CD8-positive, alpha-beta memory T cell (primary cell): ENCODE measurements around the gene QPRT. TPM values are rescaled to one million over a fixed set of nuclear protein-coding genes. Genes with fewer than 3 reads are reported as not detected.
"Not testable (repeated sequence)": the region's sequence is repeated elsewhere in the genome, so short reads cannot be mapped to it uniquely, and the experiment has no call there.

Experiments
- CTCF ChIA-PET: fragments of 350-600 bp; sonication (Branson Sonifier 250); formaldehyde crosslinking; loops from one replicate; lab custom pipeline; 2021; ENCODE audit warnings: antibody characterized with exemption; lab: Charles Lee
- POLR2A ChIA-PET: fragments of 350-600 bp; sonication (Branson Sonifier 250); formaldehyde crosslinking; loops from one replicate; lab custom pipeline; 2021; ENCODE audit warnings: antibody characterized with exemption; lab: Charles Lee
- DNase-seq, 5 donors: peaks; one replicate each; pipeline versions ENCODE4 v3.0.0 to v3.0.0-alpha.2; 2020 to 2022; ENCODE audit warnings: mixed read lengths in 1 of 5
- H3K27ac ChIP-seq: one replicate; pipeline ENCODE4 v1.7.0; 2013; ENCODE audit warnings: low read depth, mild to moderate bottlenecking, low read length, moderate library complexity
- H3K27me3 ChIP-seq: 2 replicates; pipeline ENCODE4 v1.7.0; 2013; ENCODE audit warnings: low read length, mild to moderate bottlenecking; ENCODE audit not compliant: insufficient read depth, poor library complexity, severe bottlenecking
- H3K36me3 ChIP-seq: 2 replicates; pipeline ENCODE4 v1.7.0; 2013; ENCODE audit warnings: mild to moderate bottlenecking, low read length, moderate library complexity; ENCODE audit not compliant: insufficient read depth
- H3K4me1 ChIP-seq: 2 replicates; pipeline ENCODE4 v1.7.0; 2013; ENCODE audit warnings: mild to moderate bottlenecking, low read length, moderate library complexity; ENCODE audit not compliant: insufficient read depth
- H3K4me3 ChIP-seq: 2 replicates; pipeline ENCODE4 v1.7.0; 2013; ENCODE audit warnings: mild to moderate bottlenecking, low read length
- H3K9me3 ChIP-seq: 2 replicates; pipeline ENCODE4 v1.7.0; 2013; ENCODE audit warnings: mild to moderate bottlenecking, low read length
- H3K27ac Mint-ChIP-seq, 8 donors: one replicate each; pipeline ENCODE4 v1.8.0; 2020 to 2021; ENCODE audit warnings: mixed read lengths in 8 of 8, mild to moderate bottlenecking in 6 of 8, inconsistent platforms in 3 of 8, moderate library complexity in 3 of 8
- H3K27me3 Mint-ChIP-seq, 2 donors: one replicate each; pipeline ENCODE4 v1.8.0; 2020 to 2021; ENCODE audit warnings: mixed read lengths in 2 of 2, mild to moderate bottlenecking in 1 of 2, moderate library complexity in 1 of 2
- H3K36me3 Mint-ChIP-seq, 3 donors: one replicate each; pipeline ENCODE4 v1.8.0; 2020 to 2021; ENCODE audit warnings: mixed read lengths in 3 of 3, inconsistent platforms in 1 of 3, mild to moderate bottlenecking in 1 of 3
- H3K4me1 Mint-ChIP-seq, 3 donors: one replicate each; pipeline ENCODE4 v1.8.0; 2020 to 2021; ENCODE audit warnings: mixed read lengths in 3 of 3, inconsistent platforms in 1 of 3, mild to moderate bottlenecking in 1 of 3
- H3K4me3 Mint-ChIP-seq, 7 donors: one replicate each; pipeline ENCODE4 v1.8.0; 2020 to 2021; ENCODE audit warnings: mixed read lengths in 7 of 7, mild to moderate bottlenecking in 6 of 7, moderate library complexity in 4 of 7, inconsistent platforms in 2 of 7
- H3K9me3 Mint-ChIP-seq, 5 donors: one replicate each; pipeline ENCODE4 v1.8.0; 2020 to 2022; ENCODE audit warnings: mixed read lengths in 5 of 5, mild to moderate bottlenecking in 3 of 5, moderate library complexity in 2 of 5, inconsistent platforms in 1 of 5
- polyA plus RNA-seq: library from polyadenylated mRNA; unstranded; fragments of 300-500 nt; fragmentation: Illumina TruSeq; gene quantifications from one replicate; pipeline ENCODE4 v1.2.3, GENCODE V29; 2021
- total RNA-seq, 2 experiments: library from RNA; stranded (reverse); gene quantifications; one replicate each; pipeline ENCODE4 v1.2.3, GENCODE V29; 2021

QPRT gene
- total and polyA plus RNA-seq, 3 experiments from 2014 or later = 0.74 to 3.5 (median 3.0) TPM

GRCh38 chr16:29737713-29738112, 58.7 kb downstream of the QPRT start:
- ChIA-PET CTCF (interaction anchor here (1.0 to 2.5 kb wide), 7 partner anchors 8 to 83 kb away, joined by 3 to 18 read pairs (median 7); partner anchors contain the start of gene KIF22), POLR2A (interaction anchor here (0.7 kb wide), 1 partner anchor 111 kb away, joined by 3 read pairs; no protein-coding TSS in a partner anchor)
- Histone ChIP-seq H3K36me3 (peaks cover 4% of the 10 kb centered on the region), H3K4me1 (peaks cover 70% of the 10 kb centered on the region), H3K4me3 (no peak overlapping the region), H3K9me3 (no peaks in the 10 kb centered on the region), H3K27me3 (no peaks in the 10 kb centered on the region), H3K27ac (no peak overlapping the region)
- Mint-ChIP-seq H3K36me3 (peaks cover 13 to 27% (median 14%) of the 10 kb centered on the region in 3 donors), H3K27me3 (no peaks in the 10 kb centered on the region), H3K9me3 (no peaks in the 10 kb centered on the region), H3K4me3 (peak overlapping the region; percentile 38 to 78 (median 68)), H3K4me1 (peaks cover 73 to 81% (median 78%) of the 10 kb centered on the region in 3 donors), H3K27ac (peak overlapping the region; percentile 89 to 98 (median 96))
- DNase-seq = no peak

GRCh38 chr16:29738514-29738913, 59.5 kb downstream of the QPRT start:
- Histone ChIP-seq H3K9me3 (no peaks in the 10 kb centered on the region), H3K27me3 (no peaks in the 10 kb centered on the region), H3K36me3 (peaks cover 10% of the 10 kb centered on the region), H3K4me3 (no peak overlapping the region), H3K4me1 (peaks cover 78% of the 10 kb centered on the region), H3K27ac (peak overlapping the region; percentile 21)
- CTCF ChIA-PET = interaction anchor here (0.6 to 2.5 kb wide), 20 partner anchors 8 to 267 kb away, joined by 3 to 18 read pairs (median 4); partner anchors contain the start of genes KIF22 and PAGR1
- Mint-ChIP-seq H3K36me3 (peaks cover 12 to 35% (median 17%) of the 10 kb centered on the region in 3 donors), H3K4me1 (peaks cover 78 to 85% (median 82%) of the 10 kb centered on the region in 3 donors), H3K27me3 (no peaks in the 10 kb centered on the region), H3K9me3 (no peaks in the 10 kb centered on the region), H3K27ac (peak overlapping the region; percentile 89 to 98 (median 96)), H3K4me3 (peak overlapping the region; percentile 24 to 78 (median 67))
- POLR2A ChIA-PET = interaction anchor here (0.6 to 2.0 kb wide), 8 partner anchors 8 to 596 kb away, joined by 3 to 24 read pairs (median 4); partner anchors contain the start of genes KIF22 and PAGR1
- peak; percentile 35 to 80 (median 79) for DNase-seq

- H3K27me3 ChIP-seq, H3K27ac ChIP-seq, H3K9me3 Mint-ChIP-seq, H3K9me3 ChIP-seq, H3K27me3 Mint-ChIP-seq, DNase-seq, H3K4me3 ChIP-seq: not testable (repeated sequence)
- CTCF ChIA-PET = interaction anchor here (0.9 to 2.5 kb wide), 9 partner anchors 11 to 108 kb away, joined by 4 to 18 read pairs (median 9); partner anchors contain the start of genes KIF22 and PAGR1
- Mint-ChIP-seq H3K27ac (peak overlapping the region; percentile 66 to 100 (median 94)), H3K4me1 (peaks cover 79 to 85% (median 84%) of the 10 kb centered on the region in 3 donors), H3K36me3 (peaks cover 19 to 48% (median 24%) of the 10 kb centered on the region in 3 donors), H3K4me3 (peak overlapping the region; percentile 18 to 99 (median 68))
- Histone ChIP-seq H3K4me1 (peaks cover 87% of the 10 kb centered on the region), H3K36me3 (peaks cover 21% of the 10 kb centered on the region)
- POLR2A ChIA-PET = interaction anchor here (1.5 to 2.0 kb wide), 3 partner anchors 9 to 51 kb away, joined by 3 to 24 read pairs (median 4); partner anchors contain the start of gene KIF22
Observed at GRCh38 chr16:29739927-29740629, 61.1 kb downstream of the QPRT start.

GRCh38 chr16:29740630-29741015, 61.6 kb downstream of the QPRT start:
- Mint-ChIP-seq H3K27ac (peak overlapping the region; percentile 72 to 100 (median 90)), H3K4me1 (peaks cover 78 to 84% (median 82%) of the 10 kb centered on the region in 3 donors), H3K4me3 (peak overlapping the region; percentile 2 to 99 (median 59)), H3K36me3 (peaks cover 19 to 53% (median 25%) of the 10 kb centered on the region in 3 donors)
- H3K4me3 ChIP-seq, H3K27me3 ChIP-seq, H3K27me3 Mint-ChIP-seq, DNase-seq, POLR2A ChIA-PET, H3K9me3 Mint-ChIP-seq, H3K9me3 ChIP-seq, H3K27ac ChIP-seq: not testable (repeated sequence)
- CTCF ChIA-PET = interaction anchor here (1.3 kb wide), 1 partner anchor 75 kb away, joined by 4 read pairs; the partner anchor contains the start of gene PAGR1
- Histone ChIP-seq H3K36me3 (peaks cover 21% of the 10 kb centered on the region), H3K4me1 (peaks cover 87% of the 10 kb centered on the region)

- peaks cover 27 to 62% (median 28%) of the 10 kb centered on the region in 3 donors for H3K36me3 Mint-ChIP-seq
- no peaks in the 10 kb centered on the region for H3K27me3 ChIP-seq
- CTCF ChIA-PET = interaction anchor here (2.9 to 4.9 kb wide), 2 partner anchors 41 to 48 kb away, joined by 16 to 28 read pairs; partner anchors contain the start of gene KIF22
- H3K9me3 ChIP-seq = no peaks in the 10 kb centered on the region
- H3K4me3 ChIP-seq = no peak overlapping the region
- POLR2A ChIA-PET = interaction anchor here (0.6 to 3.1 kb wide), 10 partner anchors 13 to 916 kb away, joined by 3 to 16 read pairs (median 5); partner anchors contain the start of genes KIF22 and MAZ
- peaks cover 0 to 5% of the 10 kb centered on the region in 2 donors for H3K27me3 Mint-ChIP-seq
- peaks cover 82% of the 10 kb centered on the region for H3K4me1 ChIP-seq
- peak overlapping the region; percentile 88 to 100 (median 98) for H3K4me3 Mint-ChIP-seq
- peak in 1 of 5 donors; percentile 44 for DNase-seq
- no peak overlapping the region for H3K27ac ChIP-seq
- peaks cover 21% of the 10 kb centered on the region for H3K36me3 ChIP-seq
- H3K9me3 Mint-ChIP-seq = peaks cover 0 to 3% (median 0%) of the 10 kb centered on the region in 5 donors
- peaks cover 79 to 88% (median 83%) of the 10 kb centered on the region in 3 donors for H3K4me1 Mint-ChIP-seq
- H3K27ac Mint-ChIP-seq = peak overlapping the region; percentile 76 to 100 (median 96)
Observed at GRCh38 chr16:29742683-29743275, 63.8 kb downstream of the QPRT start.

- Mint-ChIP-seq H3K4me1 (peaks cover 75 to 84% (median 79%) of the 10 kb centered on the region in 3 donors), H3K36me3 (peaks cover 27 to 64% (median 28%) of the 10 kb centered on the region in 3 donors), H3K27me3 (peaks cover 0 to 5% of the 10 kb centered on the region in 2 donors), H3K4me3 (peak overlapping the region; percentile 88 to 100 (median 98)), H3K27ac (peak overlapping the region; percentile 86 to 100 (median 96)), H3K9me3 (peaks cover 0 to 3% (median 0%) of the 10 kb centered on the region in 5 donors)
- Histone ChIP-seq H3K36me3 (peaks cover 21% of the 10 kb centered on the region), H3K27me3 (no peaks in the 10 kb centered on the region), H3K4me1 (peaks cover 81% of the 10 kb centered on the region), H3K27ac (peak overlapping the region; percentile 97), H3K9me3 (no peaks in the 10 kb centered on the region), H3K4me3 (peak overlapping the region; percentile 86)
- ChIA-PET CTCF (interaction anchor here (1.0 to 4.9 kb wide), 3 partner anchors 42 to 72 kb away, joined by 3 to 28 read pairs (median 16); partner anchors contain the start of genes KIF22 and PAGR1), POLR2A (interaction anchor here (0.5 to 3.1 kb wide), 11 partner anchors 8 to 915 kb away, joined by 3 to 16 read pairs (median 5); partner anchors contain the start of genes KIF22 and MAZ)
- no peak for DNase-seq
Observed at GRCh38 chr16:29743475-29743826, 64.5 kb downstream of the QPRT start.

GRCh38 chr16:29743827-29744531, 65.0 kb downstream of the QPRT start:
- no peaks in the 10 kb centered on the region for H3K9me3 ChIP-seq
- no peaks in the 10 kb centered on the region for H3K27me3 ChIP-seq
- CTCF ChIA-PET = interaction anchor here (1.0 to 4.9 kb wide), 6 partner anchors 14 to 72 kb away, joined by 3 to 28 read pairs (median 10); partner anchors contain the start of genes KIF22 and PAGR1
- peak overlapping the region; percentile 96 to 100 (median 99) for H3K4me3 Mint-ChIP-seq
- peak; percentile 20 to 70 (median 53) for DNase-seq
- H3K9me3 Mint-ChIP-seq = peaks cover 0 to 3% (median 0%) of the 10 kb centered on the region in 5 donors
- H3K36me3 ChIP-seq = peaks cover 21% of the 10 kb centered on the region
- peak overlapping the region; percentile 97 for H3K27ac ChIP-seq
- H3K27ac Mint-ChIP-seq = peak overlapping the region; percentile 86 to 100 (median 99)
- peaks cover 81% of the 10 kb centered on the region for H3K4me1 ChIP-seq
- peak overlapping the region; percentile 86 for H3K4me3 ChIP-seq
- H3K36me3 Mint-ChIP-seq = peaks cover 28 to 69% (median 31%) of the 10 kb centered on the region in 3 donors
- peaks cover 73 to 84% (median 79%) of the 10 kb centered on the region in 3 donors for H3K4me1 Mint-ChIP-seq
- peaks cover 0 to 5% of the 10 kb centered on the region in 2 donors for H3K27me3 Mint-ChIP-seq
- POLR2A ChIA-PET = interaction anchor here (0.5 to 3.1 kb wide), 12 partner anchors 7 to 915 kb away, joined by 3 to 28 read pairs (median 6); partner anchors contain the start of genes KIF22, MAZ and PAGR1
